Activated CD4-positive, alpha-beta memory T cell treated with anti-CD3 and anti-CD28 coated beads, Interleukin-2, amount 10 ng/mL, durations not matched to agents 7 days and 5 days (primary cell): ENCODE measurements around the gene TEC. TPM values are rescaled to one million over a fixed set of nuclear protein-coding genes. Genes with fewer than 3 reads are reported as not detected.
"Not testable (repeated sequence)": the region's sequence is repeated elsewhere in the genome, so short reads cannot be mapped to it uniquely, and the experiment has no call there.

Experiments
- CTCF ChIA-PET: fragments of 350-600 bp; sonication (Branson Sonifier 250); formaldehyde crosslinking; loops from one replicate; lab custom pipeline; 2021; ENCODE audit warnings: antibody characterized with exemption, inconsistent platforms; lab: Charles Lee
- POLR2A ChIA-PET: fragments of 350-600 bp; sonication (Branson Sonifier 250); formaldehyde crosslinking; loops from one replicate; lab custom pipeline; 2021; ENCODE audit warnings: antibody characterized with exemption; lab: Charles Lee
- DNase-seq: peaks from one replicate; pipeline ENCODE4 v3.0.0-alpha.2; 2020
- H3K27ac Mint-ChIP-seq: one replicate; pipeline ENCODE4 v1.8.0; 2021; ENCODE audit warnings: mild to moderate bottlenecking, mixed read lengths
- H3K27me3 Mint-ChIP-seq: one replicate; pipeline ENCODE4 v1.8.0; 2021; ENCODE audit warnings: mixed read lengths
- H3K36me3 Mint-ChIP-seq: one replicate; pipeline ENCODE4 v1.8.0; 2021; ENCODE audit warnings: low read depth, mixed read lengths
- H3K4me1 Mint-ChIP-seq: one replicate; pipeline ENCODE4 v1.8.0; 2021; ENCODE audit warnings: mixed read lengths
- H3K4me3 Mint-ChIP-seq: one replicate; pipeline ENCODE4 v1.8.0; 2021; ENCODE audit warnings: mild to moderate bottlenecking, mixed read lengths
- H3K9me3 Mint-ChIP-seq: one replicate; pipeline ENCODE4 v1.8.0; 2021; ENCODE audit warnings: mixed read lengths
- total RNA-seq, 2 experiments: library from RNA; stranded (reverse); gene quantifications; one replicate each; pipeline ENCODE4 v1.2.3, GENCODE V29; 2021

The TEC gene
- total RNA-seq, 2 experiments from 2014 or later = 0.60 to 0.80 TPM

- Mint-ChIP-seq H3K4me1 (no peaks in the 10 kb centered on the region), H3K9me3 (no peaks in the 10 kb centered on the region), H3K27ac (no peak overlapping the region), H3K4me3 (no peak overlapping the region), H3K27me3 (no peaks in the 10 kb centered on the region), H3K36me3 (no peaks in the 10 kb centered on the region)
- no peak for DNase-seq
- ChIA-PET POLR2A (no interaction called here), CTCF (no interaction called here)
These were observed 84.8 kb downstream of the TEC start for GRCh38 chr4:48184882-48185281.

GRCh38 chr4:48180234-48180633 lies 89.4 kb downstream of the TEC start:
- no peak for DNase-seq
- Mint-ChIP-seq H3K4me1 (peaks cover 2% of the 10 kb centered on the region), H3K27ac (no peak overlapping the region), H3K9me3 (peaks cover 2% of the 10 kb centered on the region), H3K4me3 (no peak overlapping the region), H3K27me3 (no peaks in the 10 kb centered on the region), H3K36me3 (no peaks in the 10 kb centered on the region)
- CTCF ChIA-PET = no interaction called here
- POLR2A ChIA-PET = no interaction called here

DNA sequence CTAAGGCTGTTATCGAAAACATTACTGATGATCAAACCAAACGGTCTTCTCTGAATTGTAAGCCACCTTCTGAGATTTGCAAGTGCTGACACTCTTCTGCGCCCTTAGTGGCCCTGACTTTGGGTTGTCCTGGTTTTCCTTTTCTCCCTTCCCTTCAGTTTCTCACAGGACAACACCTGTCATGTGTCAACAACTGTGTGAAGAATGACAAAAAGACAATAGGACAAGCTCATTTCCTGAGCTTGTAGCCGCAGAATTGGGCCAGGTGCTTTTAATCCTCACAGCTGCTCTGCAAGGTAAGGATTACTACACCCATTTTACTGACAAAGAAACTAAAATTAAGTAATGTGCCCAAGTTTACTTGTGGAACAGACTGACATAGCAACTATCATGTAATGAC lies 90.7 kb downstream of the TEC start:
- Mint-ChIP-seq H3K36me3 (no peaks in the 10 kb centered on the region), H3K4me3 (no peak overlapping the region), H3K4me1 (peaks cover 2% of the 10 kb centered on the region), H3K27me3 (no peaks in the 10 kb centered on the region), H3K27ac (no peak overlapping the region), H3K9me3 (peaks cover 2% of the 10 kb centered on the region)
- POLR2A ChIA-PET = no interaction called here
- CTCF ChIA-PET = no interaction called here
- DNase-seq = no peak

- Mint-ChIP-seq H3K4me3 (no peak overlapping the region), H3K27me3 (no peaks in the 10 kb centered on the region), H3K27ac (no peak overlapping the region), H3K9me3 (peaks cover 2% of the 10 kb centered on the region), H3K4me1 (peaks cover 8% of the 10 kb centered on the region), H3K36me3 (no peaks in the 10 kb centered on the region)
- POLR2A ChIA-PET = no interaction called here
- no peak for DNase-seq
- CTCF ChIA-PET = no interaction called here
These were observed 93.8 kb downstream of the TEC start for GRCh38 chr4:48175806-48176205.

GRCh38 chr4:48175328-48175727 lies 94.3 kb downstream of the TEC start:
- no peak for DNase-seq
- ChIA-PET CTCF (no interaction called here), POLR2A (no interaction called here)
- H3K27ac Mint-ChIP-seq = no peak overlapping the region
- peaks cover 2% of the 10 kb centered on the region for H3K9me3 Mint-ChIP-seq
- no peak overlapping the region for H3K4me3 Mint-ChIP-seq
- H3K4me1 Mint-ChIP-seq = peaks cover 8% of the 10 kb centered on the region
- no peaks in the 10 kb centered on the region for H3K27me3 Mint-ChIP-seq
- H3K36me3 Mint-ChIP-seq = no peaks in the 10 kb centered on the region

DNA sequence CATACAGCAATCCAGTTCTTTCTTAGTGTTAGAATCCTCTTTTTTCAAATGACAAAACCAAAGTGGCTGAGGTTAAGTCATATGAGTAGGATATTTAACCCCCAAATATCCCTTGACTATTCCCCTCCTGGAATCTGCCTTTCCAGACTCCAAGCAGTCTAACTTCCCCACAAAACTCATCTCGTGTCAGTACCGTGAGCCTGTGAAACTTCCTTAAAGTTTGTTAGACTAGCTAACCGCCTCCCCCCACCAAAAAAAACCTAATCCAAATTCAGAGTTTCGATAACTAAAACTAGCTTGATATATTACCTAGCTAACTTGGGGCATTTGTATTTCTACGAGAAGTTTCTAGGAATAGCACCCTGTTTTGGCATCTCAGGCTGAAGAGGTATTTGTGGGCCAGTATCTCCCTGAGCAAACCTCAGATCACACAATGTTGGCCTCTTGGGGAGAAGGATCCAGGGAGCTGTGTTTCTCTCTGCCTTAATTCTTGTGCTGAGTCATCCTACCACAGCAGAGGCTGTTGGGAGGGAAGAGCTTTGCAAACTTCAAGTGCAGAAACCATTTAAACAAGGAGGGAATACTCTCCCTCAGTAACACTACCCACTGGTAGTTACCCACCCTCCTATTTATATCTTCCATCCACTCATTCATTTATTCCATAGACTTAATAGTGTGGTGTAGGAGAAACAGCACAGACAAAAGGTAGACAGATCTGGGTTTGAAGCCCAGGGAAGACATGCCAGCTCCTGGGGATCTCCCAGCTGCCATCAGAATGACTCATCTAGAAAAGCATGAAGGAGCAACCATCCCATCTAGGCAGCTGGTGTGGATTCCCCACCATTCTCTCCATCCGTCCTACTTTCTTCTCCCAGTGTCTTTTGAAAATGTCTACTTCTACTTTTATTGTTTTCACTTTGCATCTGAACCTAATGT lies 96.3 kb downstream of the TEC start:
- POLR2A ChIA-PET = no interaction called here
- H3K4me1 Mint-ChIP-seq = peaks cover 8% of the 10 kb centered on the region
- CTCF ChIA-PET = no interaction called here
- no peaks in the 10 kb centered on the region for H3K36me3 Mint-ChIP-seq
- H3K27ac Mint-ChIP-seq = no peak overlapping the region
- H3K27me3 Mint-ChIP-seq = no peaks in the 10 kb centered on the region
- no peak for DNase-seq
- H3K4me3 Mint-ChIP-seq = no peak overlapping the region
- peaks cover 2% of the 10 kb centered on the region for H3K9me3 Mint-ChIP-seq

DNA sequence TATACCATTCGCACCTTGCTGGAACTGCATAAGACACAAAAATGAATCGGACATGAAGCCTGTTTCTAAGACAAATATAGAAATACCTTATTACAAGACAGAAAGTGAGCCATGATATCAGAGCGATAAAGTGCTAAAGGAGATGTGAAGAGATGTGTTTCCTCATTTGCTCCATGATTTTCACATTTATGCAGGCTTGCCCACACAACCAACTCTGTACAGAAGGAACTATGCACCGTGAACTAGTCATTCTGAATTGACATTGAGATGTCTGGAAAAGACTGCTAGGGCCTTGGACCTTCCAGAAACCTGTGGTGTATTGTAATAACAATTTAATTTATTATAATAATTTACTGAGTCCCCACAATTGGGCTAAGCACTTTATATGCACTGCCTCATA lies 97.0 kb downstream of the TEC start:
- Mint-ChIP-seq H3K4me1 (peaks cover 15% of the 10 kb centered on the region), H3K27me3 (no peaks in the 10 kb centered on the region), H3K27ac (no peak overlapping the region), H3K9me3 (peaks cover 2% of the 10 kb centered on the region), H3K36me3 (peaks cover 4% of the 10 kb centered on the region), H3K4me3 (no peak overlapping the region)
- no peak for DNase-seq
- ChIA-PET CTCF (no interaction called here), POLR2A (no interaction called here)

DNA sequence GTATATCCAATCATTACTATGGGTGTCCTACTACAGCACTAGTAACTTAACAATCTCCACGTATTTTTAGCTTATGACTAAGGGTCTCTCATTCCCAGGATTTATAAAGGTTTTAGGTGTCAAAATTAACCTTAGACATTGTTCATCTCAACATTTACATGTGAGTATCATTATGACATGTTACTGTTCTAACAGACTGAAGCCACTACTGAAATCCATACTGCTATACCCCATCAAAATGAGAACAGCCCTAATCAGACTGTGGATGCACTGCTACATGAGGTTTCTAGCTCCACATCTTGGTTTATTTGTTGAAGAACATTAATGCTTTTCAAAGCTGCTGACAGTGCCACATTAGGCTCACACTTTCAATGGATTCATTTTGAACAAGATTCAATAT lies 100.0 kb downstream of the TEC start:
- Mint-ChIP-seq H3K9me3 (no peaks in the 10 kb centered on the region), H3K27me3 (no peaks in the 10 kb centered on the region), H3K36me3 (peaks cover 4% of the 10 kb centered on the region), H3K4me1 (peaks cover 15% of the 10 kb centered on the region), H3K27ac (no peak overlapping the region), H3K4me3 (no peak overlapping the region)
- POLR2A ChIA-PET = no interaction called here
- CTCF ChIA-PET = interaction anchor here (0.6 kb wide), 1 partner anchor 775 kb away, joined by 4 read pairs; no protein-coding TSS in a partner anchor
- no peak for DNase-seq

- no peaks in the 10 kb centered on the region for H3K9me3 Mint-ChIP-seq
- CTCF ChIA-PET = no interaction called here
- no peak overlapping the region for H3K4me3 Mint-ChIP-seq
- POLR2A ChIA-PET = no interaction called here
- H3K27me3 Mint-ChIP-seq = no peaks in the 10 kb centered on the region
- DNase-seq = no peak
- H3K27ac Mint-ChIP-seq = no peak overlapping the region
- H3K4me1 Mint-ChIP-seq = peaks cover 9% of the 10 kb centered on the region
- peaks cover 4% of the 10 kb centered on the region for H3K36me3 Mint-ChIP-seq
These were observed 101.9 kb downstream of the TEC start for GRCh38 chr4:48167538-48168263.

DNA sequence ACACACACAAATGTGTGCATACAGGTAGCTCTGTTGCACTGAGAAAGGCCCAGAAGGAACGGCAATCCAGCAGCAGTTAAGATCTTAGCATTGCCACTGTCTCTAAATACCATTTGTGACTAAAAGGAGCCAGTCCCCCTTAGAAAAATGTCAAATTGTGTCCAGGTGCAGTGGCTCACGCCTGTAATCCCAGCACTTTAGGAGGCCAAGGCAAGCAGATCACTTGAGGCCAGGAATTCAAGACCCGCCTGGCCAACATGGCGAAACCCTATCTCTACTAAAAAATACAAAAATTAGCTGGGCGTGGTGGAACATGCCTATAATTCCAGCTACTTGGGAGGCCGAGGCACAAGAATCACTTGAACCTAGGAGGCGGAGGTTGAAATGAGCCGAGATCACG lies 105.1 kb downstream of the TEC start:
- H3K4me3 Mint-ChIP-seq, H3K9me3 Mint-ChIP-seq, POLR2A ChIA-PET, DNase-seq, H3K27me3 Mint-ChIP-seq, H3K36me3 Mint-ChIP-seq, H3K27ac Mint-ChIP-seq, CTCF ChIA-PET: not testable (repeated sequence)
- H3K4me1 Mint-ChIP-seq = peaks cover 16% of the 10 kb centered on the region

DNA sequence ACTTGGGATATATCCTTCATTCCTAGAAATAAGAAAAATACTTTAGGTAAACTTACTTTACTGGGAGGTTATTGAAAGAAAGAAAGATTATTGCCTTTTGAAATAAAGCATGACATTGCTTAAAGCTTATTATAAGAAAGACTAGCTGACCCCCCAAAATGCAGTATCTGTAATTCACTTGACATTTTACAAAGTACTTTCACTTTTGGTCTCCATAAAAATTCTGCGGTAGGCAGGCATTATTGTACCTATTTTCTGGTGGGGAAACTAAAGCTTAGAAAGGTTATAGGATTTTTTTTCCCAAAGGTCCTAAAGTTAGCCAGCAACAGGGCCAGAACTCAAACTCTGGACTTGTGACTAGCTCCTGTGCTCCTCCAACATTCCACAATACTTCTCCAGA lies 105.9 kb downstream of the TEC start:
- CTCF ChIA-PET = no interaction called here
- peaks cover 4% of the 10 kb centered on the region for H3K36me3 Mint-ChIP-seq
- peaks cover 16% of the 10 kb centered on the region for H3K4me1 Mint-ChIP-seq
- POLR2A ChIA-PET = no interaction called here
- no peaks in the 10 kb centered on the region for H3K9me3 Mint-ChIP-seq
- H3K4me3 Mint-ChIP-seq = no peak overlapping the region
- H3K27ac Mint-ChIP-seq = no peak overlapping the region
- no peaks in the 10 kb centered on the region for H3K27me3 Mint-ChIP-seq
- DNase-seq = no peak

DNA sequence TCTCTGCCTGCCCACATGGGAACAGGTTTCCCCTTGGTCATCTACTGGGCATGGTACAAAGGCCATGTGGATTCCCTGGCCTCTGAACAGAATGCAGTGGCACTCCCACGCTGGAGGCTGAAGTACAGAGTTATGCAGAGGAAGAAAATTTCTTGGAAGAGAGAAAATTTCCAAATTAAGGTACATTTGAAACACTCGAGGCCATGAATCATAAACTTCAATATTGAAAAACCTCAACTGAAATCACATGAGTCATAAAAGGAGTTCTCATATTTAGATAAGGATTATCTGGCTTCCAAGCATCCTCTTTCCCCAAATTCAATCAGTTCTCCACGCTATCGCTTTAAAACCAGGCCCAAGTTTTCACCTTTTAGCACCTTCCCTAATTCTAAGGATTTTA lies 107.5 kb downstream of the TEC start:
- H3K9me3 Mint-ChIP-seq = no peaks in the 10 kb centered on the region
- no peak overlapping the region for H3K4me3 Mint-ChIP-seq
- no peaks in the 10 kb centered on the region for H3K27me3 Mint-ChIP-seq
- DNase-seq = no peak
- H3K36me3 Mint-ChIP-seq = no peaks in the 10 kb centered on the region
- CTCF ChIA-PET = no interaction called here
- no peak overlapping the region for H3K27ac Mint-ChIP-seq
- POLR2A ChIA-PET = no interaction called here
- H3K4me1 Mint-ChIP-seq = peaks cover 7% of the 10 kb centered on the region

DNA sequence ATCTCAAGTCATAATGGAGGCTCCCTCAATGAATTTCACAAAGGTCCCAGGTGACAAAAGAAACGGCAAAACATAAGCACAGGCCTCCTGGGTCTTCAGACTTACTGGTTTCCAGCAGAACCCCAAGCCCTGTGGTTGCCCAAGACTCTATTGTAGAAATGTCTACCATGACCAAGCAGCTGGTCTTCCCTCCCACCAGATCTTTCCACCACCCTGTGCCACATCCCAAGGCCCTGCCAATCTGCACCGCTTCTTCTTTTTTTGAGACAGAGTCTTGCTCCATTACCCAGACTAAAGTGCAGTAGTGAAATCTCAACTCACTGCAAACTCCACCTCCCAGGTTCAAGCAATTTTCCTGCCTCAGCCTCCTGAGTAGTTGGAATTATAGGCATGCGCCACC lies 112.4 kb downstream of the TEC start:
- ChIA-PET POLR2A (no interaction called here), CTCF (no interaction called here)
- Mint-ChIP-seq H3K9me3 (peaks cover 11% of the 10 kb centered on the region), H3K4me3 (no peak overlapping the region), H3K27me3 (no peaks in the 10 kb centered on the region), H3K36me3 (peaks cover 14% of the 10 kb centered on the region), H3K27ac (no peak overlapping the region), H3K4me1 (peaks cover 6% of the 10 kb centered on the region)
- no peak for DNase-seq
